HG02943 (cell line): Measurements from ENCODE around the gene HAUS7.

Experiments
- ATAC-seq: cut with Tn5 transposase; IDR thresholded peaks from one replicate; pipeline ENCODE4 v1.9.1; 2021; ENCODE audit warnings: mild to moderate bottlenecking, low read depth, moderate library complexity; ENCODE audit not compliant: unreplicated experiment

The HAUS7 gene

DNA sequence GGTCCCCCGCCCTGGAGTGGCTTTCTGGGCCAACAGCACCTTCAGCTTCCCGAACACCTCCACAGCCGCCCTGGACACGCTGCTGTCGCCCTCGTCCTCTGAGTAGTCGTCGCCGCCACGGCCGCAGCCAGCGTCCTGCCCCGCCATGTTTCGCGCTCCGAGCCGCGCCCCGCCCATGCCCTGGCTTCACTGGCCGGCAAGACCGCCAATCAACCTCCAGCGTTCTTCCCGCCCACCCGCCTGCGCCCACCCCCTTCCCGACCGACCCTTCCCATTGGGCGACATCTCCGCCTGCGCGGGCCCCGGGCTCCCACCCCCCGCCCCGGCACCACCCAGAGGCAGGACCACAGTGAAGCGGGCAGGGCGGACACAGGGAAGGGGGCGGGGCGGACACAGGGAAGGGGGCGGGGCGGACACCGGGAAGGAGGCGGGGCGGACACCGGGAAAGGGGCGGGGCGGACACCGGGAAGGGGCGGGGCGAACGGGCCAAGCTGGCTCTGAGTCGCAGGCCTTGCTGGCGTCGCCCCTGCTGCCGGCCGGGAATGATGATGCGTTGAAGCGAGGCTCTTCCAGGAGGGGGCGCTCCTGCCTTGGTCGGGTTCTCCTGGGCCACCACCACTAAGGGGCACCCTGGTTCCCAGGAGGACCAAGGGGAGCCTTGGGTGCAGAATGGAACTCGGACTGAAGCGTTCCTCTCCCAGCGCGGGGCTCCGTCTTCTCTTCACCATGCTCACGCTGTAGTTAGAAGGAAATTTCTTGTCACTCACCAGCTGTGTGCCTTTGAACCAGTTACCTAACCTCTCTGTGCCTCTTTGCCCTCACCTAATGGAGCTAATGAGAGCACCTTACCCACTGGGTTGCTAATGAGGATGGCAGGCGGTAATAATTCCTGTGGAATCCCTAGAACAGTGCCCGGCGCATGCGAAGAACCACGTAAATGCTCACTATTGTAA, at the start of gene HAUS7:
TSS of gene HAUS7 (minus strand) at position 166 of the 953 bp plus-strand sequence. CDS start at position 147, 19 bp downstream.
- ATAC-seq, result peak; percentile 72

DNA sequence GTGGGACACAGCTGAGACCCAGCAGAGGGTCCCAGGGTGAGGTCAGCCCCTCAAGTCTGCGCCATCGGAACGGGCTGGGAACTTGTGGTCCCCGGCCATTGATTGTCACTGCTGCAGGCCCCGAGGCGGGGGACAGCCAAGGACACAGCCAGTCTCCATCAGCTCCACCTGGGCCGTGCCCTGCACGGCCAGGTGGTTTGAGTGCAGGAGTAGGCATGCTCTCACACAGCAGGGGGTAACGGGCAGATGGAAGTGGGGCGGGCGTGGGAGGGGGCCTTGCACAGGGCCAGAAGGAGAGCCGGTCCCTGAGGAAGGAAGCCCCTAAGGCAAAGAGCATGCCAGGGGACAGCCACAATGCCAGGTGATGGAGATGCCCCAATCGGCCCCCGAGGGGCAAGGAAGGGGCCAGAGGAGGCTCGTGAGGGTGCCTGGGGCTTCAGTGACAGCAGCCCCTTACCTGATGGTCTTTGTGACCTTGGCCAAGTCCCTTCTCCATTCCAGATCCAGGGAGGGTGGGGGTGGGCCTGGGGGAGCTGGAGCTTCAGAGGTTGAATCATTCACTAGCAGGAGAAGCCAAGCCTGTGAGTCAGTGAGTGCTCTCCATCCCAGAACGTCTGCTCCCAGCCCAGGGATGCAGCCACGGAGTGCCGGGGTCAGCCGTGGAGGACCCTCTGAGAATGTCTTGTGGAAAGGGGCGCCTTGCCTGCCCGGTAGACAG, 49.4 kb upstream of the HAUS7 start:
- no peak for ATAC-seq

DNA sequence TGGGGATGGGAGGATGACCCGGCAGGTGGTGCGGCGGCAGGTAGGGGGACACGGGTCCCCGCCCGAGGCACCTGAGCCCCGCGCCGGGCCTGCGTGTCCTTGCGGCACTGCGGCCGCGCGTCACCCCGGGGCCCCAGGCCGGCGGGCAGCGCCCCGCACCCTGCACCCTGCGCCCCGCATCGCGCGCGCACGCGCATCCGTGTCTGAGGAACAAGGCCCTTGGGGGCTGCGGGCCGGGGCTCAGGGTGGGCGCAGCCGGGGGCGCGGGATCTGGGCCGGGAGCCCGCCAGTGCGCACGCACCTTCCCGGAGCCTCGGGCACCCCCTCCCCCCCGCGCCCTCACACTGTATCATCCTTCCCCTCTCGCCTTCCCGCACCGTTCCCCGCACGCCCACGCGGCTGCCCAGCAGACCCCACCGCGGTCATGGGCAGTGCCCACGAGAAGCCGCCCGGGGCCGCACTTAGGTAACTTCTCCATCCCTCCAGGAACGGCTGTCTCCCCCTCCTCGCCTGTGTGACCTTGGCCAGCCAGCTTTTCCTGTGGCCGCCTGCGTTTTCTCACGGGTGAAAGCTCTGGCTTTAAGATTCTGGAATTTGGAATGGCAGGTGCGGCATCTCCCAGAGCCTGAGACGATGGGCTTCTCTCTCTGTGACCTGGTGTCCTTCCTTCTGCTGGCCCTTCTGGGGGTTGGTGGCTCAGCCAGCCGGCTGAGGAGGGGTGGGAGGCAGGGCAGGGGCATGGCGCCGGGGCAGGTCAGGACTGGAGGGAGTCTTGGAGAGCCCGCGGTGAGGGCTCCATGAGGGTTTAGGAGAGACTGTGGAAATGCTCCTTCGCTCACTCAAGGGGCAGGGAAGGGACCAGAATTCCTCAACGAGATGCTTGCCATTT, 47.8 kb upstream of the HAUS7 start:
- no peak for ATAC-seq

DNA sequence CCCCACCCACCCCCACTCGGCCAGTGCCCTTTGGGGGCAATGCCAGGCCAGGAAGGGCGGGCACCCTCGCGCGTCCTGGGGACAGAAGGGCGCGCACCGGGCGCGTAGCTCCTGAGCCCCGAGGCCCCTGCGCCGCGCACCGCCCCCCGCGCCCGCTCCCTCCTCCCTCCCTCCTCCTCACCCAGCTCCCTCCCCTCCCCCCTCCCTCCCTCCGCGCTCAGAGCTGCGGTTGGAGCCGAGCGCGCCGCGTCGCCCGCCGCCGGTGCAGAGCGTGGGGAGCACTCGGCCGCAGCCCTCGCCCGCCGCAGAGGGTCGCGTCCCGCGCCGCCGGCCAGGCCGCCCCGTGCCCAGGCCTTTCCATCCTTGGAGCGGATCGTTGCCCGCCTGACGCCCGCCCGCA, 47.0 kb upstream of the HAUS7 start, which contains the start of gene ATP2B3:
TSS of gene ATP2B3 (plus strand) at position 220 of the 400 bp plus-strand sequence. CDS start 18,606 bp downstream, outside the sequence.
- ATAC-seq, result no peak

DNA sequence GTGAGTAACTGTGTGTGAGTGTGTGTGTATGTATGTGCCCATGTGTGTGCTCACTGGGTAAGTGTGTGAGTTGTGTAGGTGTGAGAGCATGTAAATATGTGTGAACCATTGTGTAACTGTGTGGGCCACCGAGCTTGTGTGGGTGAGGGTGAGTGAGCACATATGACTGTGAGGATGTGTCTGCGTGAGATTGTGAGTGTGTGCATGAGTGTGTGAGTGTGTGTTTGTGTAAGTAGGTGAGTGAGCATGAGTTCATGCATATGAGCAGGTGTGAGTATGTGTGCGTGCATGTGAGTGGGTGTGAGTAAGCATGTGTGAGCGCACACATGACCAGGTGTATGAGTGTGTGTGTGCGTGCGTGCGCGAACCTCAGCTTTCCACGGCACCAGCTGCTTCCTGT, 45.7 kb upstream of the HAUS7 start:
- ATAC-seq, result no peak

DNA sequence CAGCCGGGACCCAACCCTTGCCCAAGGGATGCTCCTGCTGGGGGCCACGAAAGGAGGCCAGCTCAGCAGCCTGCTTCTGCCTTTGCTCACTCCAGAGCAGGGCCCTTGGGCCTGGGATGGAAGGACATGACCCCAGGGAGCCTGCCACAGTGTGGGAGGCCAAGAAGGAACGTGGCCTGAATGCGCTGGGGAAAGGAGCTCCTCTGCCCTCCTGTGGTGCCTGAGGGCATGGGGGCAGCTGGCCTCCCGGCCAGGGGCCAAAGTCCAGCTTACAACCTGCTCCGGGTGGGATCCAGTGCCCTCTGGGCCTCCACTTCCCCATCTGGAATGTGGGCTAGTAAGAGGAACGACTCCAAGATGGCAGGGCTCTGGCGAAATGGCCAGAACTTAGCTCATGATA, 45.1 kb upstream of the HAUS7 start:
- no peak for ATAC-seq

DNA sequence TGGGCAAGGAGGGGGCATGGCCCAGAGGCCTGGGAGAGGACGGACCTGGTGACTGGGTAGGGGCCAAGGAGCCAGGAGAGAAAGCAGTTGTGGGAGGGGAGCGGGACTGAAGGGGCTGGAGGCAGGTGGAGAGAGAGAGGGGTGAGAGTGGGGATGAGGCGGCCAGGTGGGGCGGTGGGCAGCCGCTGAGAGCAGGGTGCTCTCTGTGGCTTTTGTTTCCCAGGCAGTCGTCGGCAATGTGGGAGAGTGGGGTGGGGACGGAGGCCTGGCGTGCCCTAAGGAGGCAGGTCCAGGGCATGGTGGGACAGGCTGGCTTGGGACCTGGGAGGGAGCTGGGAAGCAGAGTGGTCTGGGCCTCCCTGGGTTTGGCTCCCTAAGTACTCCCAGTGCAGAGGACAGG, 43.9 kb upstream of the HAUS7 start:
- no peak for ATAC-seq

DNA sequence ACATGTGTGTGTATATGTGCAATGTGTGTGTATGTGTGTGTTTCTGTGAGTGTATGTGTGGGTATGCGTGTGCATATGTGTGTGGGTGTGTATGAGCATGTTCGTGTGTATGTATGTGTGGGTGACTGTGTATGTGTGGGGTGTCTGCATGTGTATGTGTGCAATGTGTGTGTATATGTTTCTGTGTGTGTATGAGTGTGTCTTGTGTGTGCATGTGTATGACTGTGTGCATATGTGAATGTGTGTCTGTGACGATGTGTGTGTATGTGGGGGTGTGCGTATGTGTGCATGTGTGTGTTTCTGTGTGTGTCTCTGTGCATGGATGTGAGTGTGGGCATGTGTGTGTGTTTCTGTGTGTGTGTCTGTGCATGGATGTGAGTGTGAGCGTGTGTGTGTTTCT, 42.9 kb upstream of the HAUS7 start:
- ATAC-seq, result no peak

DNA sequence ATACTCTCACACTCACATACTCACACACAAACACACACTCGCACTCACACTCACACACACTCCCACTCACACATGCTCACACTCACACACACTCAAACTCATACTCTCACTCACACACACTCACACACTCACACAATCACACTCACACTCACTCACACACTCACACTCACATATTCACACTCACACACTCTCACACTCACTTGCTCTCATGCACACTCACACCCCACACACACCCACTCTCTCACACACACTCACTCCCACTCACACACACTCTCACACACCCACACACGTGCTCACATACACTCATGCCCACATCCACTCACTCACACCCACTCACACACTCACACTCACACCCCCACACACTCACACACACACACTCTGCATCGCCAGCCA, 42.1 kb upstream of the HAUS7 start:
- no peak for ATAC-seq

DNA sequence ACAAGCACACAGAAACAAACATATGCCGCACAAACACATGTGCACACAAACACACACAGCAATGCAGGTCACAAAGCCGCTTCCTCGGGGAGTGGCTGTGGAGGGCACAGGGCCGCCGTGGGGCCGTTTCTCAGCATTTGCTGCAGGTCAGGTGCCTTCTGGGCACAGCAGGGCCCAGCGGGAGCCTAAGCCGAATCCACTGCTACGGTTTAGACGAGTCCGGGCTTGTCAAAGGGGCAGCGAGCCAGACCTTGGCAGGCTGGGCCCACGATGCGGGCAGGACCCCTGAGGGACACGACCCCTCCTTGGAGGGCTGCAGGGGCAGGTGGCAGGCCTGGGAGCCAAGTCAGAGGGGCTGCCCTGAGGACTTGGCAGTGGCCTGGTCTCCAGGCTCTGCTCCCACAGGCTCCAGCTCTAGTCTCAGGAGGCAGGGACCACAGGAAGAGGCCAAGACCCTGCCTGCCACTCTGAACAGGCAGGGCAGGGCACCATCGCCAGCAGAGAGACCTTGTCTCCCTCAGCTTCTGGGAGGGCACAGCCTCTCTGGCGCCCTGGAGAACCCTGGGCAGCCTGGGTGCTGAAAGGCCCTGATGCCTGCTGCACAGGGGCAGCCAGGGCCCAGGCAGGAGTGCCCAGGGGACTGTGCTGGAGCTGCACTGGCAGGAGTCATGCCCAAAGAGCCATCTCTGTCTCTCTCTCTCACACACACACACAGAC, 41.6 kb upstream of the HAUS7 start:
- ATAC-seq, result no peak

DNA sequence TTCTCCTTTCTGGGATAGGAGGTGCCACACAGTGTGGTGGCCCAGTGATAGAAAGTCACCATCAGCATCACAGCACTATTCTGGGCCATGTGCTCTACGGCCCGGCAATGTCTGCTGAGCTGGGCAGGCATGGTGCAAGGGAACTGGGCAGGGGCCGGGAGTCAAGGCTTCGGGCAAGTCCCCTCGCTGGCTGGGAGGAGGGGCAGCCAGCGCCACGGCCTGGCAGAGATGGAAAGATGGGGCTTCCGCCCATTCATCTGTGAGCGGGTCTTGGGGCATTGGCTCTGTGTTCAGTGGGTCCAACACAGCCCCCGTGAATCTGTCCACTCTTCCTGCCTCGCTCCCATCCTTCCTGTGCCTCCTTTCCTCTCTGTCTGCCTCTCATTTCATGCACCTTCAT, 40.0 kb upstream of the HAUS7 start:
- no peak for ATAC-seq

DNA sequence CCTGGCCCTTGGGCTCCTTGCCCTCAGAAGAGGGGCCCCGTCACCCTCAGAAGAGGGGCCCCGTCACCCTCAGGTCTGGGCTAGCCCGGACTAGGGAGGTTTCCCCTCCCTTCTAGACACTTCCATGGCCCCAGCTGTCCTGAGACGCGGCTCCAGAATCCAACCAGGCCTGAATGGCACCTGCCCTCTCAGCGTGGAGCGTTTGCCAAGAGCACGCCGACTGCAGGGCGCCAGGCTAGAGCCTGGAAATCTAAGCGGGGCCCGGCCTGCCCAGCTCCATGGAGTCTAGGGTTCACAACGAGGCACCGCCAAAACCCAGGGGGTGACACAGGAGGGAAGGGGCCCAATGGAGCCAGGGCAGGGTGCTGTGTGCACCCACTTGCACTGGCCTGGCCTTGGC, 39.2 kb upstream of the HAUS7 start:
- no peak for ATAC-seq

DNA sequence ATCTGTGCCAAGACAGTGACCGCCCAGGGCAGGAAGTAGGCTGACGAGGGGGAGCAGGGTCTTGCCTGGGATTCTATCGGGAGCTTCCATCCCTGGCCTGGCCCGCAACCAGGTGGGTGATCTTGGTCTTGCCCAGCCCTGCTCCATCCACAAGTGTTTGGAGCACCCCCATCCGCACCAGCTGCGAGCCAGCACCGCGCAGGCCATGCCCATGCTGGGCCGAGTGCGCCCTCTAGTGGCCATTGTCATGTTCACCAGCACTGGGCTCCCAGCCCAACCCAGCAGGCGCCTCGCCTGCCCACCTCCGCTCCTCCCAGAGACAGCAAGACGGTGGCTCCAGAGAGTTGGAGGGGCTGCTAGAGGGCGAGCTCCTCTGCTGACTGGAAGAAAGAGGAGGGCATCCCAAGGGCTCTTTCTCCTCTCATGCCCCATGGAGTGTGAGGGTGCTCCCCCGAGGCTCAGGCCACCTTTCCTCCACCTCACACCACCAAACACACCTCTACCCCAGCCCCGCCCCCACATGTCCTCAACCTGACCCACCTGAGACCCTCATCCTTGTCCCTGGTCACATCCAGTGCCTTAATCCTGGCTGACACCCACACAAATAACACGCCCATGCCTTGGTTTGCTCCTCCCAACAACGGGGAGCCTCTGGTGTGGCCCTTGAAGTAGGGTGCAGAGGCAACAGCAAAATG, 37.3 kb upstream of the HAUS7 start:
- ATAC-seq, result peak; percentile 72

DNA sequence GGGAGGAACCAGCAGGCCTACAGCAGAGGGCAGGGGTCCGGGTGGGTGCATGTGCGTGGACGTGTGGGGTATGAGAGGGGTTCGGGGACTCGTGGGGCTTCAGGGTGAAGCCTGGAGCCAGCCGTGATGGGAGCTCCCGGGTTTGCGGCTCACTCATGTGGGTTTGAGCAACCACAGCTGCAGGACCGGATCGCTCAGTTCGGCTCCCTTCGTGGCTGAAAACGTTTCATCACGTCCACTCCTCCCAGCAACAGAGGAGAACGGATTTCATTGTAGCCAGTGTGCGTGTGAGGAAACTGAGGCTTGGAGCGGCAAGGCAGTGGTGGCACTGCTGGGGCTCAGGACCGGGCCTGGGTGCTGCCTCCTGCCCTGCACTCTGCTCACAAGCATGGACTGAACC, 35.0 kb upstream of the HAUS7 start:
- no peak for ATAC-seq

DNA sequence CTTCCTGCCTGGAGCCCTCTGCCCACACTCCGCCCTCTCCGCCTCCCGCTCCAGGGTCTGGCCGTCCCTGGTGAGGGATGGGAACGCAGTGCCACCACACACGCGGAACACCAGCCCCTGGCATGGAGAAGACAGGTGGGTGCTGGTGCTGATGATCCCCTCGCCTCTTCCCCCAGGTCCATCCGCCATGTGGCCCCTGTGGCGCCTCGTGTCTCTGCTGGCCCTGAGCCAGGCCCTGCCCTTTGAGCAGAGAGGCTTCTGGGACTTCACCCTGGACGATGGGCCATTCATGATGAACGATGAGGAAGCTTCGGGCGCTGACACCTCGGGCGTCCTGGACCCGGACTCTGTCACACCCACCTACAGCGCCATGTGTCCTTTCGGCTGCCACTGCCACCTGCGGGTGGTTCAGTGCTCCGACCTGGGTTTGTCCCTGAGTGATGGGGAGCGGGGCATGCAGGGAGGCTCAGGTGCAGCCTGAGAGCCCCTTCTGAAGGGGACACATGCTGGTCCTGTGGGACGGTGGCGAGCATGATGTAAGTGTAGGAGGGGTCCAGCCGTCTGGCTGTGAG, 34.2 kb upstream of the HAUS7 start:
- no peak for ATAC-seq

DNA sequence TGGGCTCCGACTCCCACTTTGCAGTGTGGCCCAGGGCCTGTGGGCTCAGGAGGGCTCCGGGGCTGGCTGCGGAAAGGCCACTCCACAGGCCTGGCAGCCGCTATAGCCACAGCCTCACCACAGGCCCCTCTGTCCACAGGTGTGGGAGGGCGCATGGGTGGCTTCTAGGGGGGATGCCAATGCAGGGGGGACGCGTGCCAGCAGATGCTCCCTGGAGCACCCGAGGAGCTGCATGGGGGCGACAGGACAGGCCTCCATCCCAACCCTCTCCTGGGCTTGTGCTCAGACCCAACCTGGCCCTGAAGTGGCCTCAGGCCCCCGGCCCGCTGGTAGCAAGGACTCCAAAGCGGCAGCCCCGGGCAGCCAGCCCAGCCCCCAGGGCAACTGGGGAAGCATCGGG, 32.4 kb upstream of the HAUS7 start:
- no peak for ATAC-seq

DNA sequence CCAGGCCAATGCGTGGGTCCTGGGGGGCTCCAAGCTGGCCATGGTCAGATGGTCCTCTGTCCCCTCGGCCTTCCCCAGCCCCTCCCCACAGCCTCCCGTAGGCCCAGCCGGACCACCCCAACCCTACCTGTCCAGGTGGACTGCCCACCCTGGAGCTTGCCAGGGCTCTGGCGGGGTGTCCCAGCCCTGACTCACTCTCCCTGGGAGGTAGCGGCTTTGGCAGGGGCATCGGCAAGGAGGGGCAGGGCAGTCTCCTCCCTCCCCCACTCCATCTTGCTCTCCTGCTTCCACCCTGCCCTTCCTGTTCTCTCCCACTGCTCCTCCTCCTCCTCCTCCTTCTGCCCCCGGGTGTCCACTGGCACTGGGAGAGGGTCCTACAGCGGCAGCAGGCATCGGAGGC, 31.8 kb upstream of the HAUS7 start:
- no peak for ATAC-seq

DNA sequence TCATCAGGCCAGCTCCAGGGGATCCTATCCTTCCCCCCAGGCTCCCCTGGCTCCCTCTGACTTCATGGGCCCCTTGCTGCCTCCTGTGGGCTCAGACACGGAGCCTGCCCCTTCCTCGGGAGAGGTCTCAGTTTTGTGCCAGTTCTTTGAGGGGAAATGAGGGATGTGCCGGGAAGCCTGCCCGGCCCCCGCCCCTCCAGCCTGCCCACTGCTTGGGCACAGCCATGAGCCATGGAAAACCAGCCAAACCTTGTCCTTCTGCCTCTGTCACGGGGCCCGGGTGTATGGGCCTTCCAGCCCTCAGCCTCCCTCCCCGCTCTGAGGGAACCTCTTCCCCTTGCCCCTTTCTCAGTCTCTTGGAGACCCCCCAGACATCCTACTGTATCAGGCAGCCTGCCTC, 31.2 kb upstream of the HAUS7 start:
- ATAC-seq, result no peak

DNA sequence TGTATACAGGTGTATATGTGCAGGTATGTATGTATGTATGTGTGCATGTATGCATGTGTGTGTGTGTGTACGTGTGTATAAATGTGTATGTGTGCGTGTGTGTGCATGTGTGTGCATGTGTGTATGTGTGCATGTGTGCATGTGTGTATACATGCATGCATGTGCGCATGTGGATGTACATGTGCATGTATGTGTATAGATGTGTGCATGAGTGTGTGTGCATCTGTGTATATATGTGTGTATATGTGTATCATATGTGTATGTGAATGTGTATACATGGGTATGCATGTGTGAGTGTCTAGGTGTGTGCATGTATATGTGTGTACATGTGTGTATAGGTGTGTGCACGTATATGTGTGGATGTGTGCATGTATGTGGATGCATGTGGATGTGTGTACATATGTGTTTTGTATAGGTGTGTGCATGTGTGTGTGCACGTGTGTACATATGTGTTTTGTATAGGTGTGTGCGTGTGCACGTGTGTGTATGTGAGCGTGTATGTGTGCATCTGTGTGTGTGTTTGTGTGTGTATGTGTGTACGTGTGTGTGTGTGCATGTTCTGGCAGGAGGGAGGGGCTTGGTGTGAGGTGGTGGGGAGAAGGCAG, 30.4 kb upstream of the HAUS7 start:
- ATAC-seq, result no peak
